Measurements from ENCODE around the gene FAM168B. TPM values are rescaled to one million over a fixed set of nuclear protein-coding genes. Genes with fewer than 3 reads are reported as not detected.

FAM168B gene
- total RNA-seq, 2 experiments from 2014 or later: 50.5 to 57.1 TPM

Other genes with a start within 250 kb of the FAM168B start
- gene PLEKHB2, start 11.9 kb upstream of the FAM168B start, total RNA-seq: 10 to 100 TPM; 50.0 to 52.2 TPM
- gene POTEE, start 116.1 kb upstream of the FAM168B start, total RNA-seq: under 1 TPM; 0.56 to 0.57 TPM